ENCODE measurements around the gene DNLZ.

Gene DNLZ

GRCh38 chr9:136392538-136393449, 29.2 kb upstream of the DNLZ start:
- Histone ChIP-seq H3K27ac (ENCODE audit: low read depth, low read length) (no peak overlapping the region), H3K79me2 (ENCODE audit: control insufficient read depth, low read length) (peaks cover 12% of the 10 kb centered on the region), H3K9me2 (replicated peaks; ENCODE audit: control insufficient read depth, low read length) (no peaks in the 10 kb centered on the region), H3K4me3 (ENCODE audit: low read length) (no peak overlapping the region), H3K27me3 (ENCODE audit: control insufficient read depth, low read length) (no peaks in the 10 kb centered on the region), H3K4me1 (ENCODE audit: control insufficient read depth, low read length) (no peaks in the 10 kb centered on the region), H3K36me3 (ENCODE audit: control insufficient read depth, low read length) (peaks cover 87% of the 10 kb centered on the region), H3K9me3 (ENCODE audit: control insufficient read depth, insufficient read depth, low read length) (no peaks in the 10 kb centered on the region), H3K4me2 (ENCODE audit: low read length) (no peak overlapping the region), H3F3A (ENCODE audit: control insufficient read depth, insufficient read depth) (no peaks in the 10 kb centered on the region), H4K20me1 (ENCODE audit: control insufficient read depth, insufficient read depth, low read depth, low read length) (no peaks in the 10 kb centered on the region)
- TF ChIP-seq CTCF (IDR thresholded peaks at IDR 0.05; ENCODE audit: low read depth, low read length, poor library complexity, severe bottlenecking) (no peak), EZH2phosphoT487 (IDR thresholded peaks at IDR 0.05; ENCODE audit: borderline replicate concordance, low read length) (no peak)

- Histone ChIP-seq H3K9me2 (replicated peaks; ENCODE audit: control insufficient read depth, low read length) (no peaks in the 10 kb centered on the region), H3K9me3 (ENCODE audit: control insufficient read depth, insufficient read depth, low read length) (no peaks in the 10 kb centered on the region), H3K27me3 (ENCODE audit: control insufficient read depth, low read length) (no peaks in the 10 kb centered on the region), H3F3A (ENCODE audit: control insufficient read depth, insufficient read depth) (no peaks in the 10 kb centered on the region), H3K4me1 (ENCODE audit: control insufficient read depth, low read length) (no peaks in the 10 kb centered on the region), H4K20me1 (ENCODE audit: control insufficient read depth, insufficient read depth, low read depth, low read length) (no peaks in the 10 kb centered on the region), H3K4me2 (ENCODE audit: low read length) (no peak overlapping the region), H3K36me3 (ENCODE audit: control insufficient read depth, low read length) (peaks cover 89% of the 10 kb centered on the region), H3K4me3 (ENCODE audit: low read length) (no peak overlapping the region), H3K27ac (ENCODE audit: low read depth, low read length) (no peak overlapping the region), H3K79me2 (ENCODE audit: control insufficient read depth, low read length) (peaks cover 5% of the 10 kb centered on the region)
- TF ChIP-seq EZH2phosphoT487 (IDR thresholded peaks at IDR 0.05; ENCODE audit: borderline replicate concordance, low read length) (no peak), CTCF (IDR thresholded peaks at IDR 0.05; ENCODE audit: low read depth, low read length, poor library complexity, severe bottlenecking) (no peak)
These were observed 28.4 kb upstream of the DNLZ start for GRCh38 chr9:136391737-136392537.

GRCh38 chr9:136389396-136389795, 25.9 kb upstream of the DNLZ start:
- Histone ChIP-seq H3K4me3 (ENCODE audit: low read length) (no peak overlapping the region), H3K4me1 (ENCODE audit: control insufficient read depth, low read length) (no peaks in the 10 kb centered on the region), H3K27me3 (ENCODE audit: control insufficient read depth, low read length) (no peaks in the 10 kb centered on the region), H3K9me2 (replicated peaks; ENCODE audit: control insufficient read depth, low read length) (no peaks in the 10 kb centered on the region), H3K4me2 (ENCODE audit: low read length) (no peak overlapping the region), H4K20me1 (ENCODE audit: control insufficient read depth, insufficient read depth, low read depth, low read length) (no peaks in the 10 kb centered on the region), H3F3A (ENCODE audit: control insufficient read depth, insufficient read depth) (no peaks in the 10 kb centered on the region), H3K27ac (ENCODE audit: low read depth, low read length) (no peak overlapping the region), H3K9me3 (ENCODE audit: control insufficient read depth, insufficient read depth, low read length) (no peaks in the 10 kb centered on the region), H3K36me3 (ENCODE audit: control insufficient read depth, low read length) (peaks cover 79% of the 10 kb centered on the region), H3K79me2 (ENCODE audit: control insufficient read depth, low read length) (no peaks in the 10 kb centered on the region)
- TF ChIP-seq EZH2phosphoT487 (IDR thresholded peaks at IDR 0.05; ENCODE audit: borderline replicate concordance, low read length) (no peak), CTCF (IDR thresholded peaks at IDR 0.05; ENCODE audit: low read depth, low read length, poor library complexity, severe bottlenecking) (no peak)
